ENCODE results near the gene S100A3.
A peak's percentile ranks its signal among the peaks of the same experiment; 100 is the strongest.

Gene S100A3

GRCh38 chr1:153546796-153547559 is 2.1 kb downstream of the S100A3 start:
- Mint-ChIP-seq H3K27ac (no peak overlapping the region), H3K4me1 (peaks cover 53% of the 10 kb centered on the region), H3K36me3 (ENCODE audit: low read depth) (peaks cover 12% of the 10 kb centered on the region), H3K9me3 (no peaks in the 10 kb centered on the region), H3K4me3 (no peak overlapping the region), H3K27me3 (no peaks in the 10 kb centered on the region)
- DNase-seq: no peak
- ATAC-seq: no peak

DNA sequence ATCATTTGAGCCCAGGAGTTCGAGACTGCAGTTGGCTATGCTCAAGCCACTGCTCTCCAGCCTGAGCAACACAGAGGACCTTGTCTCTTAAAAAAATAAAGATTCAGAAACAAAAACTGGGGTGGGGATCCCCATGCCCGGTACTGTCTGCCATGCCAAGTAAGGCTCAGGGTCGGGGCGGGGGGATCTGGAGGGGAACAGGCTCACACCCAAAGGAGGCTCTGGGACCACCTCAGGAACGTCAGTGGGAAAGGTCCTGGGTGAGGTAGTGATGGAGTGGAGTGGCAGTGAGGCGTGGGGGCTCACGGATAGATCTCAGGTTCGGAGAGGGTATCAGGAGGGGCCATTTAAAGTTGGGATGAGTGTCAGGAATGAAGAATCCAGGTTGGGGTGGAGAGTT is 2.7 kb downstream of the S100A3 start:
- Mint-ChIP-seq H3K9me3 (no peaks in the 10 kb centered on the region), H3K36me3 (ENCODE audit: low read depth) (peaks cover 12% of the 10 kb centered on the region), H3K27me3 (no peaks in the 10 kb centered on the region), H3K4me1 (peaks cover 59% of the 10 kb centered on the region), H3K4me3 (no peak overlapping the region), H3K27ac (peak overlapping the region; percentile 95)
- no peak for ATAC-seq
- no peak for DNase-seq

DNA sequence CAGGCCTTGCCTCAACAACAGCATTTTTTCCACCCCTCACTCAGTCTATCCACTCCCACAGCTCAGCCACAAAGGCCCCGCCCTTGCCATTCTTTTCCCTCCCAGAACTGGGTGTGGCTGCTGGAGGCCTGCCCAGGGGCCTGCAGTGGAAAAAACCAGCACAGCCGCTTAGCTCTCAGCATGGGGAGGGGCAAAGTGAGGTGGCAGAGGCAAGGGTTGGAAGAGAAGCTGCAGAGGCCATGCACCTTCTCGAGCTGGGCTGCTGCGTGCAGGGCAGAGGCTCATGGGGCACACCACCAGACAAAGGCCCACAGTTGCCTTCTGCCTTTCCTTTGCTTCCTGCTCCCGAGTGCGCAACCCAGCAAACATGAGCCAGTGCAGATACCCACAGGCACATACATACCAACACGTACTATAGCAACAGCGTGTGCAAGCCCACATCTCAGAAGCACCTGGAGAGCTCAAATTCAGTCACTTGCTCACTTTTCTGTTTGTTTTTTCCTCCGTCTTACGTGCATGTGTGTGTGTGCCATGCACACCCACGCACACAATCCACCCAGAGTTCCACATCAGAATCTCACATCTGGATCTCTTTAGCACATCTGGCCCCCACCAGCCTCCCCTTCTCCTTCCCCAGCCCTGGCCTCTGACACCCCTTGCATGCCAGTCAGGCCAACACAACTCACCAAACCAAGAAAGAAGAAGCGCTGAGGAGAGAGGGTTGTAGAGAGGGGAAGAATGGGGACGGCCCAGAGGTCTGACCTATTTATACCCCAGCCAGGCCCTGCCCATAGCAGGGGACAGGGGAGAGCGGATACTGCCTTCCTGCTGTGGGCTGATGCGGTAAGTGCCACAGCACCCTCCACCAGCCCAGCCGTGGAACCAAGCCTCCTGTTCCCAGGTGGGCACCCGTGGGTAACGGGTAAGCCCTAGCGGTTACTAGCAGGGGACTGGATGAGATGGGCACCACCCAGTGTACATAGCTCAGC is 3.7 kb downstream of the S100A3 start, which contains the start of gene S100A4:
Gene S100A4 (minus strand): TSS at position 740 of the 989 bp plus-strand sequence. CDS start 1,012 bp downstream, outside the sequence.
- no peaks in the 10 kb centered on the region for H3K9me3 Mint-ChIP-seq
- H3K4me3 Mint-ChIP-seq: peak within 1 kb of the TSS; percentile 86
- DNase-seq: peak; percentile 94
- H3K36me3 Mint-ChIP-seq (ENCODE audit: low read depth): peaks cover 12% of the 10 kb centered on the region
- peaks cover 70% of the 10 kb centered on the region for H3K4me1 Mint-ChIP-seq
- peak within 1 kb of the TSS; percentile 95 for H3K27ac Mint-ChIP-seq
- peak; percentile 82 for ATAC-seq
- H3K27me3 Mint-ChIP-seq: no peaks in the 10 kb centered on the region

DNA sequence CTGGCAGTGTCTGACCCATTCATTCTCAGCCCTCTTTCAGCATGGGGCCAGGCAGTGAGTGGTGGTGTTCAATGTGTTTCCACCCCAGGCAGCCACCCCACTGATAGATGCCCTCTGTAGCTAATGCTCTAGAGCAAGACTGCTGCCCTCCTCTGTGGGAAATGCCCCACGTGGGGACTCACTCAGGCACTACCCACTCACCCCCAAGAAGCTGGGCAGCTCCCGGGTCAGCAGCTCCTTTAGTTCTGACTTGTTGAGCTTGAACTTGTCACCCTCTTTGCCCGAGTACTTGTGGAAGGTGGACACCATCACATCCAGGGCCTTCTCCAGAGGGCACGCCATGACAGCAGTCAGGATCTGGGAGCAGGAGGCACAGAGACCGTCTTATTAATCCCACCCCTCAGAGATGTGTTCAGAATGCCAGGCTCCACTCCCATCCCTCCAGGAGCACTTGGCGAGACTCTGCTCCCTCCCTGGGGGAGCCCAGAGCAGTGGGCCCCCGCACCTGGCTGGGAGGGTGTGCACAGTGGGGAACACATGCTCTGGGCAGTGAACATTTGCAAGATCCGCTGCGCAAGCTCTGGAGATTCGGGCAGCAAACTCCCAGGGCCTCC is 4.5 kb downstream of the S100A3 start:
- peaks cover 12% of the 10 kb centered on the region for H3K36me3 Mint-ChIP-seq (ENCODE audit: low read depth)
- H3K4me3 Mint-ChIP-seq: peak overlapping the region; percentile 86
- H3K9me3 Mint-ChIP-seq: no peaks in the 10 kb centered on the region

GRCh38 chr1:153543736-153544135 is 5.3 kb downstream of the S100A3 start:
- no peak for ATAC-seq
- H3K9me3 Mint-ChIP-seq: no peaks in the 10 kb centered on the region
- peak overlapping the region; percentile 86 for H3K4me3 Mint-ChIP-seq
- H3K27me3 Mint-ChIP-seq: no peaks in the 10 kb centered on the region
- H3K4me1 Mint-ChIP-seq: peaks cover 80% of the 10 kb centered on the region
- H3K36me3 Mint-ChIP-seq (ENCODE audit: low read depth): peaks cover 12% of the 10 kb centered on the region
- peak overlapping the region; percentile 95 for H3K27ac Mint-ChIP-seq
- DNase-seq: no peak

More for the DNA sequence above, 4.5 kb downstream of the S100A3 start:
- no peak for ATAC-seq
- DNase-seq: no peak
- no peaks in the 10 kb centered on the region for H3K27me3 Mint-ChIP-seq
- H3K4me1 Mint-ChIP-seq: peaks cover 78% of the 10 kb centered on the region
- H3K27ac Mint-ChIP-seq: peak overlapping the region; percentile 95

DNA sequence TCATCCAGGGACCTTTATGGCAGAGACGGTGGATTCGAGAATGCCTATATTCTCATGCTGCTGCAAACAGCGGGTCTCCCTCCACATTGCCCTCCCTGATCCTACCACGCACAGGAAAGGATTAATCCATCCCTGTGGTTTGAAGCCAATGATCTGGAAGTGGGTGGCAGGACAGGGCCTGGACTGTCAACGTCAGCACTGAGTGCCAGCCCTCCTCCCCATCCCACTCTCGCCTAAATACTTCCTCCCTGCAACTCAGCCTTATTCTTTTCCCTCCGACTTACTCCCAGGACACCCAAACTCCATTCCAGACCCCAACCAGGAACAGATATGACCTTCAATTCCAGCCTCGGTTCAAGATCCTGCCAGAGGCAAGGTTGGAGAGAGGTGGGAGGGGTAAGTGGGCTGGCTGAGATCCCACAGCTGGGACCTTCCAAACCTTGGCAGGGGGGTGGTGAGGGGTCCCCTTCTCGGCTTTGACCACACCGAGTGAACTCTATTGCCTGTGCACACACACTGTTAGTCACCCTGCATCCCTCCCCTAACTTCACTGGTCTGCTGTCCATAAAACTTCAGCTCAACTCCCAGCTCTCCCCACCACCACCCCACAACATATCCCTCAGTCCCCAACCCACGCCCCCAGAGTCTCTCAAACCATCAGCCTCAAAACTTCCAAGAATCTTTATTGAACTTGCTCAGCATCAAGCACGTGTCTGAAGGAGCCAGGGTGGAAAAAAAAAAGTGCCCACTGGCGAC is 5.9 kb downstream of the S100A3 start:
- Mint-ChIP-seq H3K4me1 (peaks cover 76% of the 10 kb centered on the region), H3K4me3 (peak overlapping the region; percentile 86), H3K9me3 (no peaks in the 10 kb centered on the region), H3K27me3 (no peaks in the 10 kb centered on the region), H3K27ac (peak overlapping the region; percentile 95), H3K36me3 (ENCODE audit: low read depth) (peaks cover 12% of the 10 kb centered on the region)
- no peak for DNase-seq
- no peak for ATAC-seq

GRCh38 chr1:153541641-153542590 is 7.1 kb downstream of the S100A3 start:
- Mint-ChIP-seq H3K36me3 (ENCODE audit: low read depth) (peaks cover 12% of the 10 kb centered on the region), H3K4me3 (peak overlapping the region; percentile 17), H3K27ac (peak overlapping the region; percentile 83), H3K9me3 (no peaks in the 10 kb centered on the region), H3K4me1 (peaks cover 80% of the 10 kb centered on the region), H3K27me3 (no peaks in the 10 kb centered on the region)
- DNase-seq (no peak), ATAC-seq (no peak)

- Mint-ChIP-seq H3K4me1 (peaks cover 79% of the 10 kb centered on the region), H3K36me3 (ENCODE audit: low read depth) (peaks cover 12% of the 10 kb centered on the region), H3K27ac (peak within 1 kb of the TSS; percentile 83), H3K27me3 (no peaks in the 10 kb centered on the region), H3K9me3 (no peaks in the 10 kb centered on the region), H3K4me3 (peak within 1 kb of the TSS; percentile 35)
- ATAC-seq: no peak
- DNase-seq: peak; percentile 50
These were observed 8.4 kb downstream of the S100A3 start, which contains the start of gene S100A5 for GRCh38 chr1:153540394-153541361. S100A5 (minus strand) TSS chr1:153540934; CDS start chr1:153540191, 743 bp downstream.

DNA sequence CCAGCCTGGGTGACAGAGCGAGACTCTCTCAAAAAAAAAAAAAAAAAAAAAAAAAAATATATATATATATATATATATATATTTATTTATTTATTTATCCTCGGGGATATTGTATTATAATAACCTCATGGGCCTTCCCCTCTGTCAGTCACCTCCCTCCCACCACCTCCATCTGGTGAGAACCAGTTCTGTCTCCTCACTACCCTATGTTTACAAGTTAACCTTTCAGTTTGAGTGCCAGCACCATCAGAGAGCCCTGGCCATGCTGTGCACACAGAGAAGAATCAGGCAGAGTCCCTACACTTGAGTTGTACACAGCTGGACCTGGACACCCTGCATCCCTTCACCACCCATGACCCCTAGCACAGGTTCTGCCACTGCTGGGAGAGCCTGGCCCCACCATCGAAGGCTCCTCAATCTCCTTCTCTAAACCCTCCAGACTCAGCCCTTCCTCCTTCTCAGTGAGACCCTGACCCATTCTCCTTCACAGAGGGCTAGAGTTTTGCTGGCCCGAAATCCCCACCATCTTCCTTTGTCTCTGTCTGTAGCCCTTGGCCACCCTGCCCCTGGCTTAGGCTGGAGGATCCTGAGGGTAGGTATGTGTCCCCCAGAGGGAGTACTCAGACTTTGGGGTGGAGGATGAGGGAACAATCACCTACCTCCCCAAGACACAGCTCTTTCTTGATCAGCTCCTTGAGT is 9.5 kb downstream of the S100A3 start:
- Mint-ChIP-seq H3K4me1 (peaks cover 77% of the 10 kb centered on the region), H3K36me3 (ENCODE audit: low read depth) (peaks cover 12% of the 10 kb centered on the region), H3K27ac (peak overlapping the region; percentile 83), H3K4me3 (no peak overlapping the region), H3K27me3 (no peaks in the 10 kb centered on the region), H3K9me3 (no peaks in the 10 kb centered on the region)
- ATAC-seq: no peak
- no peak for DNase-seq

DNA sequence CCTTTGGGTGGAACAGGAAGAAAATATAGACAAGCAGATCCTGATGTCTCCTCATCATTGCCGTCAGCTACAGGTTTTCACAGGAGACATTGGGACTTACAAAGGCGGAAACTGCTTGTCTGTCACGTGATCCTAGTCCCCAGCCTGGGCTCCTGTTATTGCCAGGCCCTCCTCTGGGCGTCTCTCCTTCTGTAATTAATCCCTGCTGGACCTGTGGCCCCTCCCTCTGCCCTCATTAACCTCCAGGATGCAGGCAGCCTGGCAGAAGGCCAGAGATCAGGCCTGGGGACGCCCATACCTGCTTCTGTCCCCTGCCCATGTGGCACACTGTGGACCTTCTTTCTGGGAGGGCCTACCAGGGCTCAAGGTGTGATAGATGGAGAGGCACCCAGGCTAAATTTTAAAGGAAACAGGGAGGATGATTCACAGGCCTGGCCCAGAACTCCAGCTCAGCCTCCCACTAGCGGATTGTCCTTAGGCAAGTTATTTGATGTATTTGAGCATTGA is 10.7 kb downstream of the S100A3 start:
- no peak for ATAC-seq
- H3K27ac Mint-ChIP-seq: peak overlapping the region; percentile 8

GRCh38 chr1:153537376-153537730 is 11.7 kb downstream of the S100A3 start:
- ATAC-seq (no peak), DNase-seq (no peak)
- H3K9me3 Mint-ChIP-seq: no peaks in the 10 kb centered on the region
- H3K4me3 Mint-ChIP-seq: no peak overlapping the region
- peaks cover 6% of the 10 kb centered on the region for H3K36me3 Mint-ChIP-seq (ENCODE audit: low read depth)
- peaks cover 76% of the 10 kb centered on the region for H3K4me1 Mint-ChIP-seq
- H3K27me3 Mint-ChIP-seq: no peaks in the 10 kb centered on the region
- H3K27ac Mint-ChIP-seq: peak overlapping the region; percentile 97

More for the DNA sequence above, 10.7 kb downstream of the S100A3 start:
- peaks cover 8% of the 10 kb centered on the region for H3K36me3 Mint-ChIP-seq (ENCODE audit: low read depth)
- DNase-seq: no peak
- no peaks in the 10 kb centered on the region for H3K27me3 Mint-ChIP-seq
- H3K9me3 Mint-ChIP-seq: no peaks in the 10 kb centered on the region
- H3K4me1 Mint-ChIP-seq: peaks cover 77% of the 10 kb centered on the region
- H3K4me3 Mint-ChIP-seq: no peak overlapping the region
